C4-2B (cell line): ENCODE results near the gene EIF2AK2.

Source experiments
- CTCF ChIP-seq: fragments of 450-650 bp; conservative IDR thresholded peaks from 2 replicates; pipeline ENCODE4 v1.5.1; 2017; ENCODE audit warnings: mild to moderate bottlenecking
- ZFX ChIP-seq: fragments of 450-650 bp; IDR thresholded peaks from 2 replicates; pipeline ENCODE4 v1.6.1; 2017

- TF ChIP-seq CTCF (no peak), ZFX (no peak)
Observed at GRCh38 chr2:37192551-37192950, 35.8 kb upstream of the EIF2AK2 start.
